NCI-H2196 treated with DMSO at 0.1 percent for 48 hours (cell line): Measurements from ENCODE around the gene PARD3B.

Experiments
- DNase-seq: peaks from one replicate; lab custom pipeline; 2025; ENCODE audit not compliant: unreplicated experiment; lab: John Stamatoyannopoulos, UW

Gene PARD3B

DNA sequence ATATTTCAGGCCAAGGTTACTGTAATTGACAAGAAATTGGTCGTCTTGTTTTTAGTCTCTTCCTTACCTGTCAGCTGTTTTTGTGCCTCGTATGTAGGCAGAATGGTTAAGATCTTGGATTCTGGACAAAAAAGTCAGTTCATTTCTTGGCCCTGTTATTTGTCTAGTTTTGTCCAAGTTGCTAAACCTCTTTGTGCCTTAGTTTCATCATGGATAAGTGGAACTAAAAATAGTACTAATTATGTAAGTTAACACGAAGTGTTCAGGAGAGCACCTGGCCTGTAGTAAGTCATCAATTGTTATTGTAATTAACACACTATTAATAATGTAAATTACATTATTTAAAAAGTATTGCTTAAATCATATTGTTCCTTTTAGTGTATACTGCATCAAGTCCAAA lies 148.0 kb downstream of the PARD3B start:
- no peak for DNase-seq

DNA sequence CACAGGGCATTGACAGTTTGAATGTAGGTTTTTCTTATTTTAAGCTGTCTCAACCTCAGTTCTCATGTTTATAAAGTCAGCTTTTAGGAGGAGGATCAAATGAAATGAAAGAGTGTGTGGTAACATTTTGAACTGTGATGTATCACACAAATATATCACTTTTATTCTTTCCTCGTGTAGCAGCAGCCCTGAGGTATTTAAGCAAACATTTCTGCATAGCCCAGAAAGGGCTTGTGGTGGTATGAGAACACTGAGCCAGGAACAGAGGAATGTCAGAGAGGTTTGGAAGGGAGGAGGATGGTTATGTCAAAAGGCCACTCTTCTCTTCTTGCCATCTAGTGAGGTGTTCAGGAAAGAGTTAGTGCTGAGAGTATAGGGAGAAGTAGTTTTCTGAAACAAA lies 150.2 kb downstream of the PARD3B start:
- no peak for DNase-seq

DNA sequence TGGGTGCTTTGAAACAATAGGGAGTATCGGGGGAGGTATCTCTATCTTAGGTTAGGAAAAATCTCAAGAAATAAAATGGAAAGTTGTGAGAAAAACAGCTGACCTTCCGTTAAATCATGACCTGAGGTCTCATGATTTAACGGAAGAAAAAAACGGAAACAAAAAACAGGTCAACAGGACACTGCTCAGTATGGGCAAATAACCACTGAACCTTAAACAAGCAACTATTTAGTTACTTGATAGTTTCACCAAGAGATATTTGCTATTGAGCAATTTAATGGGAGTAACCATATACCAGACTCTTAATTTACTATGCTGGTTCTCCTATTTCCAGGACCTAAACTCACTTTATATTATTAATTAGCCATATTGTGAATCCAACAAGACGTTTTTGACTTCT lies 150.8 kb downstream of the PARD3B start:
- no peak for DNase-seq

DNA sequence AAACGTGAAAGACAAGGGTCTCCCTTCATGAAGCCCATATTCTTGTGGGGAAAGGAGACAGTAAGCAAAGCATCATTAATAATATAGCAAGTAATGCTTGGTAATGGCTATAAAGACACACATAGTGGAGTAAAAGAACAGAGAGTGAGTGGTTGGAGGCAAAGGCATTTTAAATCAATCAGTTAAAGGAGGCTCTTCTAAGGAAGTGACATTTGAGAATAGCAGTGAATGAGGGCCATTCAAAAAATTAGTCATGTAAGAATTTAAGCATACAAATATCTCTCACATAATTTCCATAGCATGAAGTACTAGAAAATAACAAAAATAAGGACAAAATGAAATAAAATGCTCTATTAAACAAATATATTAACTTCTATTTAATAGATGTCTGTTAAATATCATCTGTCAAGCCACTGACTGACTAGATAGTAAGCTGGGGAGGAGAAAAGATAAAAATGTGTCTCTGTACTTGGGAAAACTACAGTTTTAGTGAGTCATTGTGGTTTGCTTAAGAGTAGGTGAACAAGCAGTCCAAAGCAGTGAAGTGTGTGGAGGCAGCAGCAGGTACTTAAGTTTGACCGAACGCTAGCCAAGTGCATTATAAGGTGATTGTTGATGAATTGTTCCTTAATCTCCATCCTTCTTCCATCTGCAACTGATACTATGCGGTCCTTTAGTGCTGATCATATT lies 160.1 kb downstream of the PARD3B start:
- no peak for DNase-seq

DNA sequence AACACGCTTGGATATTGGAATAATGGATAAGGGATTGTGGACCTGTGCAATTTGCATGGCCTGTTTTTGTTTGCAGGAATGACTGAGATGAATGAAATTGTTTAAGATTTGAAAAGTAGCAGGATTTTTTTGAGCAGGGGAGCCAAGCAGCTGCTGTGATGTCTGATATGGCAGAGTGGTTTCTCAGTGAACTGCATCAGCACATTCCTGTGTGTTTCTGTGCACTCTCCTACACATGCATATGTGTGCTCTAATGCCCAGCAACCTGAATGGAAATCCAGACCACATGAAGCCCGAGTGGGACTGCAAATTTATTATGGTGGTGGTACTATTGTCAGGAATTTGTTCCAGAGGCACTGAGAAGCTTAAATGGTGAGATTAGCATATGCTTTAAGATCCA lies 161.7 kb downstream of the PARD3B start:
- DNase-seq, result no peak

DNA sequence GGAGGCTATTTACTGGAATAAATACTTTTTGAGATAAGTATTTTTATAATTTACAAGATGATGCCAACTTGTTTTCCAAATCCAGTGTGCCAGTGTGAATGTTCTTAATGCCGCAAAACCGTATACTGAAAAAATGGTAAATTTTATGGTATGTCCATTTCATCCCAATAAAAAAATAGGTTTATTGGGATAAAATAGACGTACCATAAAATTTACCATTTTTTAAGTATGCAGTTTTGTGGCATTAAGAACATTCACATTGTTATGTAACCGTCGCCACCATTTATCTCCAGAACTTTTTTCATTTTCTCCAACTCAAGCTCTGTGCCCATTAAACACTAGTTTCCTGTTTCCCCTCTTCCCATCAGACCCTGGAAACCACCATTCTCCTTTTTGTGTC lies 167.9 kb downstream of the PARD3B start:
- DNase-seq, result no peak

DNA sequence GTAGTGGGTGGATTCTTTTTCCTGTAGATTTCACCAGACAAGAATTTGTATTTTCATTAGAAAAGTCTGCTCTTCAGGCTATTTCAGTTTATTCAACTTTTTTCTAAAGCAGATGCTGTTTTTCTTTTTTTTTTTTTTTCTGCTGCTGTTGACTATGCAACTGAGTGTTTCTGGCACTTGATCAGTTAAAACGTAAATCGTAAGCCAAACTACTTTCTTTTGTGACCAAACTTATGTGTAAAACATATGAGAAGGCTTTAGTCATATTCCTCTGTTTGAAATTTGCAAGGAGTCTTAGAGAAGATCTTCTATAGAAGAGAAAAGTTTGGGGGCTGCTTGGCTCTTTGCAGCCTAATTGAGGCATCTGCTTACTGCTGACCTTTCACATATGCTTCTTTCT lies 170.1 kb downstream of the PARD3B start:
- no peak for DNase-seq

DNA sequence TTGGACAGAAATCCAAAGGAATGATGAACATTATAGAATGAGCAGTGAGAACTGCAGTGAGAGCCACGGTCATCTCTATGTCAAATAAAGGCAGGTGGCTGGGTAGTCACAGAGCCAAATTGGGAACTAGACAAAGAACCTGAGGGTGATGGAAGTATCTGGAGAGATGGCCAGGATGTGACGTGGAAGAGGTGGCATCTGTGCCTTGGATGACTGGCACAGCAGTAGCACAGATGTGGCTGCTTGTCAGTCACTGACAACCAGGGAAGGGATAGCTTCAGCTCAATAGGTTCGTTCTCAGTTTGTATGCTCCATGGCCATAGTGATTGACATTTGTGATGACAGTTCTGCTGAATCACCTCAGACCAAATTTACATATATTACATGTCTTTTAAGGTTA lies 172.3 kb downstream of the PARD3B start:
- no peak for DNase-seq

DNA sequence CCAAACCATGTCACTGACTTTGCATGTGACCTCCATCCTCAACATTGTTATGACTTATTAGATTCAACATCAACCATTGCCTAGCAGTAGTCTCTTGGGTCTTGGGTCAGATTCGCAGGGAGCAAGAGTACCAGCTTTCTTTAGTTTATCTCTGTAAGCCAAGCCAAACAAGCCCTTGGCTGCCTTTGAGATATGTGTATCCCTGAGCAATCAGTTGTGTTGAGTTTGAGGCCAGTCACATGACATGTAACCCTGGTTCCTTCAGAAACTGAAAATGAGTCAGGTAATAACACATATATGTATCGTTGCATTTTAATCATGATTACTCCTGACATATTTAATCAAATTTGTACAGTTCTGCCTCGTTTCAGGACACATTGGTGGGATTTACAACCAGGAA lies 173.3 kb downstream of the PARD3B start:
- DNase-seq, result no peak

DNA sequence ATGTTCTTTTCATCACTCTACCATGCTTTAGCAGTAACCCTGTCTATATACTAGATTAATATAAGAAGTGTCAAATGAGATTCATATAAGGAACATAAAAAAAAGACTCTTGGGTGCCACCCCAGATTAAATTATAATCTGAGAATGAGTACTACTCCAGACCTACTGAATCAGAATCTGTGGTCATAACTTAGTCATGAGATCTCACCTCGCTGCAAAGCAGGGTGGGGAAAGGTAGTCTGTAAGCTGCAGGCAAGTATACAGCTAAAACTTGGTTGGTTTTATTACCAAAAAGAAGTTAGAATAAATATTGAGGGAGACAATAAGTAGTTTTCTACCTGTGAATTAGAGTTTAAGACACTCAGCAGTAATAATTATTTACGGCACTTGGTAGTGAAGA lies 175.6 kb downstream of the PARD3B start:
- no peak for DNase-seq

DNA sequence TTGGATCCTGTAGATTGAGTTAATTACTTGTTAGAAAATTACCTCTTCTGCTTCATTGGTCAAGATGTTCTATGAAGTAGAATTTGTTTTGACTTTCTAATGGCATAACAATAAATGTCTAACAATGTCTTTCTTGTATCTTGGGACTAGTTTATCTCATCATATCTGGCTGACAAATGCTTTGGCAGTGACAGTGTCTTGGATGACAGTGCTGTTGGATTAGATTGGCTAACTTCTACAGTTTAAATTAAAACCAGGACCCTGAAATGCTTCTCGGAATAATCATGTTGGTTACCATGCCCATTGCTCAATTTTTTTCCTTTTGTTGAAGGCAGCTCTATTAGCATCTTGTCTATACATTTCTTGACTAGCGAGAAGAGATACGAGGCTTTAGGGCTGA lies 176.9 kb downstream of the PARD3B start:
- DNase-seq, result no peak

DNA sequence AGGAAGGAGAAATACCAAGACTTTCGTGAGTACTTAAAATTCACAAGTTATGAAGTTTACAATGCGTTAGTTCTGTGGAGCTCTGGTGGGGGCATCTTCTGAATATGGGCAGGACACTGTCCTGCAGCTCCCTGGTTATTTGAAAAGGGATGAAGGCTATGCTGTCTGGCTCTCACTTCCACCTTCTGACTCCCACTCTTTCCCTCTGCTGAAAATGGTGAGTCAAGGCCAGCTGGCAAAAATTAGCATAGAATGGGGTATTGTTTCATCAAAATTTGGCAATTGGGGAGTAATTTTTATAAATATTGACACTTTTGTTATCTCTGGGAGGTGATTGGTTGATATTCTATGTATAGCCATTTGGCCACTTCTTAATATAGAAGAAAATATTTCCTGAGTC lies 177.4 kb downstream of the PARD3B start:
- DNase-seq, result no peak

DNA sequence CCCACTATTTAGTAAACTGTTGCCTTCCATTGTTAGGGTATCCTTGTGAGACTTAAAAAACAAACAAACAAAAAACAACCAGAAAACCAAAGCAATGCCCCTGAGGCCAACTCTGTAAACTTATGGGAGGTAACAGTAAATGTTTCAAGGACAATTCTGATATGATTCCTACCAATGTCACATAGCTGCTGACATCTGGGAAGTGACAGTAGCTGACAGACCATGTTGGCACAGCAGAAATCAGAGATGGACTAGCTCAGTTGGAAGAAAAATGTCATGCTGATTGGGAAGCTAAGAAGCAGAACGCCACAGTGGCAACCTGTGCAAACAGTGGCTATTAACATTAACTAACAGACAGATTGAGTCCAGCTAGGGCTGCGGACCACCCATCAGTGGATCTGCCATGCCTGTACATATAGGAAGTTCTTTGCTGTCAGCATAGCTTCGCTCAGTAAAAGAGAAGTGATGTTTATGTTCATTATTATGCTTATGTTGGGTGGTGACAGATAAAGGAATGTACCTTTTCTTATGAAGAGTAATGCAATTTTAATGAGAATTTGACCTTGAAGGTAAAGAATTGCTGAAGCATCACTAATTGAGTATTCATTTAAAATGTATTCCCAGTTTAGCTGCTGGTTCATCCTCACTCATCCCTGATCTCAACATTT lies 180.6 kb downstream of the PARD3B start:
- DNase-seq, result no peak

DNA sequence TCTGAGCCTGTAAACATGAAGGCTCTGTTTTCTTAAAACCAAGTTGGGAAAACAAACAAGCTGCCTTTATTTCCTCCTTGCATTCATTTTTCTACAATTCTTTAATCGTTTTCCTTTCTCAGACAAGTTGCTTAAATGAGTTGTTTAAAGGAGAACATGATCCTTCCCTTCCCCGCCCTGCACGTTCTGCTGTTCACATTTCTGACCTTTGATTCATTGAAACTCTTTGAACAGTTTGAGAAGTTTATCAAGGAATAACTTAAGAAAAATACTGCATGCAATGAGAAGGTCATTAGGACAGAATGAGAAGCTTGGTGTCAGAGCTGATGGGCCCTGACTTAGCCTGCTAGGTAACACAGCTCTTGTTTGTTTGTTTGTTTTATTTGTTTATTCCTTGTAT lies 181.6 kb downstream of the PARD3B start:
- no peak for DNase-seq

DNA sequence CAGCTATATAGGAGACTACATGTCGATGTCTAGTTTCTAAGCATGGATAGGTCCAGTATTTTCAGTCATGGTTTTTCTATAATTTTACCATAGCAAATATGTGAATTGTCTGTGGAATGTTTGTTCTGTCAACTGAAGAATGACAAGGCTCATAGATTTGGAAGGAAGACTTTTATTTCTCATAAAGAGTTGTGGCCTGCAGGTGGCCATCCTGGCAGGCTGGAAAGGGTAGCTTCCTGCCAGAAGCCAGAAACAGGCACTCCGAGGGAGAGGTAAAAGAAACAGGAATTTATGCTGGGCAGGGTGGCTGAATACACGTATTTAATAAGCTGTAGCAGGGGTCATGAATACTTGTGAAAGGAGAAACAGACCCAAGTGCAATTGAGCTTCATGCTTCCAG lies 182.1 kb downstream of the PARD3B start:
- no peak for DNase-seq

DNA sequence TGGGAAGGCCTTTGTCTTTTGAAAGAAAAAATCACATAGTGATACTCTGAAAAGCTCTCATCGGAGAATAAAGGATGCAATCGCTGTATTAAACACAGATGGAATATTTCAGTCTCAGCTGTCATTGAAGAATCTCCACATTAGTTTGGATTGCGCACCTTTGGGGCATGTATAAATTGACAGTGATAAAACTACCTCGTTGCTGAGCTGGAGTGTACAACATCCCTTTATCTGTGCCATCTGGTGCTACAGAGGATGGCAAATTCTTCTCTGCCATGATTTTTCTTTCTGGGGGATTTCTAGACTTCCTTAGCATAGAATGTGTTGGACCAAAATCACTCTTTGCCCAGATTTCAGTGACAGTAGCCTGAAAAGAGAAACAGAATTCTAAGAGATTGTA lies 185.3 kb downstream of the PARD3B start:
- DNase-seq, result no peak

DNA sequence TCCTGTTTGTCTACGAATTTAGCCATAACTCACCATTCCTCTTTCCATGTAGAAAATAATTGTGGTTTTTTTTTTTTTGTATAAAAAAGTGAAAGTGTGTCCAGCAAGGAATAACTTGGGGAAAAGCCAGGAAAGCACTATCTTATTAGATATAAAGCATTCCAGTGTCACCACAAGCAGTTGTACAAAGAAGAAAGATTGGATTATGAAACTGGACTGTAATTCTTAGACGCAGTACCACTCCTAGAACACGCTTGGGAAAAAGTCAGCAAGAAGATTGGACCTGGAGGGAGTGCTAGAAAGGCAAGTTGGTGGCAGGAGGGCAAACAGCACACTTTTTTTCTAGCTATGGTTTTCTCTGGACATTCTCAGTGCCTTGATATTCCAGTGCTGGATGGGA lies 186.7 kb downstream of the PARD3B start:
- no peak for DNase-seq

DNA sequence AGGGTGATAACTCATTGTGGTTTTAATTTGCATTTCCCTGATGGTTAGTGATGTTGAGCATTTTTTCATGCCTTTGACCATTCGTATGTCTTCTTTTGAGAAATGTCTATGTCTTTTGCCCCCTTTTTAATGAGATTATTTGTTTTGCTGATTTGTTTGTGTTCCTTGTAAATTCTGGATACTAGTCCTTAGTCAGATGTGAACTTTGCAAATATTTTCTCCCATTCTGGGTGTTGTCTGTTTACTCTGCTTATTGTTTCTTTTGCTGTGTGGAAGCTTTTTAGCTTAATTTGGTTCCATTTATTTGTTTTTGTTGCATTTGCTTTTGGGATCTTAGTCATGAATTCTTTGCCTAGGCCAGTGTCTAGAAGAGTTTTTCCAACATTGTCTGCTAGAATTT lies 192.0 kb downstream of the PARD3B start:
- DNase-seq, result no peak

DNA sequence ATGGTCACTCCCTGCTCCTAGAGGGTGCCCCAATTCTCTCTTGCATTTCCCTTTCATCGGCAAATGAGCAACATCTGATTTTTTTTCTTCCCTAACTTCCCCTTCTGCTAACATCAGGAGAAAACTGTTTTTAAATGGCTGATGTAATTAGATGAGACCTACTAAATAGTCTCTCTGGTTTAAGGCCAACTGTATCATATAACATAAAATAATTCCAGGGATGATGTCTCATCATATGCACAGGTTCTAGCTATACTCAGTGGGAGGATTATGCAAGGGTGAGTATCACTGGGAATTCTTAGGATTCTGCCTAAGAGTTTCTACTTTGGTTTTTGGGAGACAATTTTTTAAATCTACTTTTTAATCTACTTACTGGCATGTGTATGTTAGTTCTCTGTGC lies 193.4 kb downstream of the PARD3B start:
- no peak for DNase-seq

DNA sequence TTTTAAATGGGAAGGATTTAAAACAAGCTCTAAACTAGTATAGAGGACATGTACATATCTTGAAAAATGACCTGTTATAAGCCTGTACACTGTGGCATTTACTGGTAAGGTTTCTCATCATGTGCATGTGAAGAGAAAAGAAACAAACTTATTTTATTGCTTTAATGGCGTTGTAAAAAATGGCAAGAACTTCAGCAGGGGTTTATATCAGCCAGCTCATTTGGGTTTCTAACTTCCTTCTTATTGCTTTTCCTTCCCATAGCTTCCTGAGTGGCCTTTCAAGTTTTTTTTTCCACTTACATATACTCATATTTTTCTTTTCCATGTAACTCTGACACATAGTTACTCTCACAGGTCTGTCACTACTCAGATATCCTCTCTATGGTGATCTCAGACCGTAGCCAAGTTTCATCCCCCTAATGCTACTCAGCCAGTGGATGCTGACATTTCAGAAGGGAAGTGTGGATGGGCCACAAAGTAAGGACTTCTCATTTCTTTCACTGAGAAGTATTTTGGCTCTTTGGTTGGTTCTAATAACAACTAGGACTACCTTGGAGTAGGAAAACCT lies 198.2 kb downstream of the PARD3B start:
- DNase-seq, result no peak

DNA sequence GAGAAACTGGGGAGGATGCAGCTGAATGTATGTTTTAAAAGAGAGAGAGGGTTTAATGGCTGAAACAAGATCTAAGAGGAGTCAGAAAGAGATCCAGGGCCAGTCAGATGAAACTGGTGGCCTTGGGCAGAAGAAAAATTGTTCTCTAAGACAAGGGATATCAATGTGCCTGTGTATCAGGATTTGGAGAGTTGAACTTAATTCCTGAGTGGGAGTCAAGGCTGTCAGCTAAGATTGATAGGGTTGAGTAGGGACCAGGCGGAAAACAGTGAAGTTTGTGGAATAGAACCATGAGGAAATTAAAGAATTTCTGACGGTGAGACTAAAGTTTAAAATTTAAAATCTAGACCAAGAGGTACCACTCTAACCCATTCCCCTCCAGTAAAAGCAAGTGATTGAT lies 199.2 kb downstream of the PARD3B start:
- DNase-seq, result no peak

DNA sequence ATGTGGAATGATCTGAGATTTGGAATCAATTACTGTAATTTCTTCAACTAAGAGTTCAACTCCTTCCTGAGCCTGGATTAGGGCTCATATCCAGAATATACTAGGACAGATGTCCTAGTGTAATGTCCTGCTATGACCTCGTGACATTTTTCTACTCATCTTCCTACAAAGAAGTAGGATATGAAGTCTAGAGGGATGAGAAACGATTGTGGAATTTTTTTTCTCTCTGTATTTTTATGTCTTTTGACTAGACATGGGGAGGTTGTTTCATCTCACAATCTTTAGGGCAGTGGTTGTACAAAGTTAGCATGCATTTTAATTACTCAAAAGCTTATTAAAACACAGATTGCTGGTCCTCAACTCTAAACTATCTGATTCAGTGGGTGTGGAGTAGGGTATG lies 203.0 kb downstream of the PARD3B start:
- DNase-seq, result no peak

DNA sequence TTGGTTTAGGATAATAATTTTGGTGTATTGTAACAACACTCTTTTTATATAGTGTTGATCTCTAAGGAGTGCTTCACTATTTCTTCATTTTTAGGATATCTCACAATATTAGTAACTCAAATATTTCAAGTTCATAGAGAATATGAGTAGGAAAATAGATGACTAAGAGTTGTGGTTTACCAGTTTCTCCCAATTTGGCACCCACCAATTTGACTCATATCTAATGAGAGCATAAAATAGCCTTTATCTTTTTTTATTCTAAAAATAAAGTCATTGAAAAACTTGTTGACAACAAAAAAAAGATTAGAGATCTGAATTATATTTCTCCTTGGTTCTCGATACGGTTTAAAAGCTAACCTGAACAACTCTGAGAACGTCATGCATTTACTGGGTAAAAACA lies 204.0 kb downstream of the PARD3B start:
- no peak for DNase-seq
